ENCODE data around the gene BCL2L1. TPM values are rescaled to one million over a fixed set of nuclear protein-coding genes. Genes with fewer than 3 reads are reported as not detected.

BCL2L1 gene
- total RNA-seq, 2 donors from 2014 or later = 60.3 to 89.5 TPM

GRCh38 chr20:31713312-31714273 lies 9.1 kb downstream of the BCL2L1 start:
- no peaks in the 10 kb centered on the region for H3K9me3 ChIP-seq (ENCODE audit: control insufficient read depth, low read length)
- peak overlapping the region; percentile 88 for H3K27ac Mint-ChIP-seq
- peaks cover 72% of the 10 kb centered on the region for H3K4me1 Mint-ChIP-seq
- peak overlapping the region; percentile 25 for H3K4me3 Mint-ChIP-seq
- peaks cover 36% of the 10 kb centered on the region for H3K4me1 ChIP-seq (ENCODE audit: control insufficient read depth, insufficient read depth, low read length)
- H3K9me3 Mint-ChIP-seq = no peaks in the 10 kb centered on the region
- H3K9ac ChIP-seq (ENCODE audit: extremely low read depth, low read length, poor library complexity, severe bottlenecking) = no peak overlapping the region
- peaks cover 39% of the 10 kb centered on the region for H3K36me3 ChIP-seq (ENCODE audit: control insufficient read depth, insufficient read depth, low read length)
- peak overlapping the region; percentile 57 for H3K27ac ChIP-seq (ENCODE audit: low read depth, low read length)
- no peak overlapping the region for H3K4me3 ChIP-seq (ENCODE audit: low read length)
- H3K27me3 Mint-ChIP-seq (ENCODE audit: insufficient read depth) = no peaks in the 10 kb centered on the region
- TF ChIP-seq CTCF (conservative IDR thresholded peaks at IDR 0.05) = no peak
- 55 to 78% methylated on average over 5 to 9 of the region's 9 CpGs for WGBS, 2 experiments (ENCODE audit: insufficient coverage in 1 of 2, insufficient read length in 1 of 2)
- peaks cover 56% of the 10 kb centered on the region for H3K36me3 Mint-ChIP-seq (ENCODE audit: low read depth)
- DNase-seq = no peak
- H3K27me3 ChIP-seq (ENCODE audit: control insufficient read depth, insufficient read depth, low read length, poor library complexity, severe bottlenecking) = no peaks in the 10 kb centered on the region

GRCh38 chr20:31712564-31713311 lies 9.9 kb downstream of the BCL2L1 start:
- TF ChIP-seq CTCF (conservative IDR thresholded peaks at IDR 0.05) = no peak
- no peaks in the 10 kb centered on the region for H3K27me3 ChIP-seq (ENCODE audit: control insufficient read depth, insufficient read depth, low read length, poor library complexity, severe bottlenecking)
- peak overlapping the region; percentile 25 for H3K4me3 Mint-ChIP-seq
- no peaks in the 10 kb centered on the region for H3K9me3 Mint-ChIP-seq
- H3K4me3 ChIP-seq (ENCODE audit: low read length) = no peak overlapping the region
- H3K27me3 Mint-ChIP-seq (ENCODE audit: insufficient read depth) = no peaks in the 10 kb centered on the region
- 52 to 64% methylated on average over 2 to 7 of the region's 8 CpGs for WGBS, 2 experiments (ENCODE audit: insufficient coverage in 1 of 2, insufficient read length in 1 of 2)
- peaks cover 39% of the 10 kb centered on the region for H3K36me3 ChIP-seq (ENCODE audit: control insufficient read depth, insufficient read depth, low read length)
- H3K4me1 Mint-ChIP-seq = peaks cover 76% of the 10 kb centered on the region
- H3K9ac ChIP-seq (ENCODE audit: extremely low read depth, low read length, poor library complexity, severe bottlenecking) = peak overlapping the region; percentile 37
- peak; percentile 76 for DNase-seq
- peaks cover 33% of the 10 kb centered on the region for H3K4me1 ChIP-seq (ENCODE audit: control insufficient read depth, insufficient read depth, low read length)
- peaks cover 55% of the 10 kb centered on the region for H3K36me3 Mint-ChIP-seq (ENCODE audit: low read depth)
- no peaks in the 10 kb centered on the region for H3K9me3 ChIP-seq (ENCODE audit: control insufficient read depth, low read length)
- peak overlapping the region; percentile 88 for H3K27ac Mint-ChIP-seq
- peak overlapping the region; percentile 57 for H3K27ac ChIP-seq (ENCODE audit: low read depth, low read length)

DNA sequence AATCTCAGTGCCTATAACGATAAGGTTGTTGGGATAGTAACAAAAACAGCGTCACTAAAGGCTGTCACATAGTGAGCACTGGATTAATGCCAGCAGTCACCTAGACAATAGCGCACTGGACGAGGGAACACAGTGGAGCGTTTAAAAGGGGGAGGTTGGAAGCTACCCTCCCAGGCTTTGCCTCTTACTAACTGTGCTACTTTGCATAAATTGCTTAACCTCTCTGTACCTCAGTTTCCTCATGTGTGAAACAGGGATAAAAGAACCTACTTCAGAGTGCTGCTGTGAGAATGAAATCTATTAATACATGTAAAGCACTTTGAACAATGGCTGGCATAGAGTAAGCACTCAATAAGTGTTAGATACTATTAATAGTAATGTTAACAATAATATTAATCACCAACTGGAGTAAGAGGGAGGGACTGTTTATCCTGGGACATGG lies 10.5 kb downstream of the BCL2L1 start:
- H3K4me1 ChIP-seq (ENCODE audit: control insufficient read depth, insufficient read depth, low read length) = peaks cover 31% of the 10 kb centered on the region

More for the DNA sequence above, 10.5 kb downstream of the BCL2L1 start:
- H3K27ac Mint-ChIP-seq = peak overlapping the region; percentile 88
- H3K4me3 Mint-ChIP-seq = no peak overlapping the region
- 65 to 74% methylated on average over 4 to 5 of the region's 5 CpGs for WGBS, 2 experiments (ENCODE audit: insufficient coverage in 1 of 2, insufficient read length in 1 of 2)
- H3K27ac ChIP-seq (ENCODE audit: low read depth, low read length) = peak overlapping the region; percentile 4
- peaks cover 70% of the 10 kb centered on the region for H3K4me1 Mint-ChIP-seq
- peak overlapping the region; percentile 37 for H3K9ac ChIP-seq (ENCODE audit: extremely low read depth, low read length, poor library complexity, severe bottlenecking)
- DNase-seq = no peak
- peaks cover 38% of the 10 kb centered on the region for H3K36me3 ChIP-seq (ENCODE audit: control insufficient read depth, insufficient read depth, low read length)
- no peaks in the 10 kb centered on the region for H3K27me3 Mint-ChIP-seq (ENCODE audit: insufficient read depth)
- no peaks in the 10 kb centered on the region for H3K9me3 Mint-ChIP-seq
- H3K36me3 Mint-ChIP-seq (ENCODE audit: low read depth) = peaks cover 56% of the 10 kb centered on the region
- no peaks in the 10 kb centered on the region for H3K27me3 ChIP-seq (ENCODE audit: control insufficient read depth, insufficient read depth, low read length, poor library complexity, severe bottlenecking)
- peak overlapping the region; percentile 35 for H3K4me3 ChIP-seq (ENCODE audit: low read length)
- no peaks in the 10 kb centered on the region for H3K9me3 ChIP-seq (ENCODE audit: control insufficient read depth, low read length)
- TF ChIP-seq CTCF (conservative IDR thresholded peaks at IDR 0.05) = no peak

Data from endodermal cell (in vitro differentiated cells).